Activated naive CD4-positive, alpha-beta T cell treated with anti-CD3 and anti-CD28 coated beads, Interleukin-2, amount 10 ng/mL, durations not matched to agents 7 days and 5 days (primary cell): ENCODE data around the gene MDGA2.
"Not testable (repeated sequence)": the region's sequence is repeated elsewhere in the genome, so short reads cannot be mapped to it uniquely, and the experiment has no call there.

ENCODE experiments used
- CTCF ChIA-PET: fragments of 350-600 bp; sonication (Branson Sonifier 250); formaldehyde crosslinking; loops from one replicate; lab custom pipeline; 2021; ENCODE audit warnings: antibody characterized with exemption; lab: Charles Lee
- DNase-seq: peaks from one replicate; pipeline ENCODE4 v3.0.0-alpha.2; 2020
- H3K27ac Mint-ChIP-seq: one replicate; pipeline ENCODE4 v1.8.0; 2021; ENCODE audit warnings: mild to moderate bottlenecking, moderate library complexity, mixed read lengths
- H3K27me3 Mint-ChIP-seq: one replicate; pipeline ENCODE4 v1.8.0; 2021; ENCODE audit warnings: mild to moderate bottlenecking, mixed read lengths
- H3K36me3 Mint-ChIP-seq: one replicate; pipeline ENCODE4 v1.8.0; 2021; ENCODE audit warnings: mixed read lengths
- H3K4me1 Mint-ChIP-seq: one replicate; pipeline ENCODE4 v1.8.0; 2021; ENCODE audit warnings: mixed read lengths
- H3K4me3 Mint-ChIP-seq: one replicate; pipeline ENCODE4 v1.8.0; 2021; ENCODE audit warnings: mild to moderate bottlenecking, moderate library complexity, mixed read lengths
- H3K9me3 Mint-ChIP-seq: one replicate; pipeline ENCODE4 v1.8.0; 2021; ENCODE audit warnings: mixed read lengths

The MDGA2 gene

DNA sequence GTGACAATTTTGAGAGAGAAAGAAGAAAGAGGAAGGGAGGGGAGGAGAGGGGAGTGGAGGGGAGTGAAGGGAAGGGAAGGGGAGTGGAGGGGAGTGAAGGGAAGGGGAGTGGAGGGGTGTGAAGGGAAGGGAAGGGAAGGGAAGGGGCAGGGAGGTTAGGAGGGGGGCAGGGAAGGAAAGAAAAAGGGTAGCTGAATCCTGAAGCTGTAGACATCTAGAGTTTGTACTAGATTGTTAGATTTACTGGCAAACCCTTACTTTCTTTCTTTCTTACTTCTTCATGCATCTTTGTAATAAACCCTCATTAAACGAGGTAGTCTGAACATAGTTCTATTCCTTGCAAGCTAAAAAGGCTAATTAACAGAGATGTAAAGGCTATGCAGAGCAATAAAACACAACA, 378.0 kb downstream of the MDGA2 start:
- no peak overlapping the region for H3K27ac Mint-ChIP-seq
- H3K4me1 Mint-ChIP-seq = no peaks in the 10 kb centered on the region
- CTCF ChIA-PET = no interaction called here
- H3K36me3 Mint-ChIP-seq = no peaks in the 10 kb centered on the region
- no peaks in the 10 kb centered on the region for H3K9me3 Mint-ChIP-seq
- H3K4me3 Mint-ChIP-seq = no peak overlapping the region
- H3K27me3 Mint-ChIP-seq = no peaks in the 10 kb centered on the region
- no peak for DNase-seq

GRCh38 chr14:47284283-47284682, 391.1 kb downstream of the MDGA2 start:
- H3K4me3 Mint-ChIP-seq = no peak overlapping the region
- DNase-seq = no peak
- H3K27me3 Mint-ChIP-seq = no peaks in the 10 kb centered on the region
- CTCF ChIA-PET = no interaction called here
- no peak overlapping the region for H3K27ac Mint-ChIP-seq
- H3K9me3 Mint-ChIP-seq = no peaks in the 10 kb centered on the region
- H3K4me1 Mint-ChIP-seq = no peaks in the 10 kb centered on the region
- H3K36me3 Mint-ChIP-seq = no peaks in the 10 kb centered on the region

GRCh38 chr14:47281761-47282160, 393.6 kb downstream of the MDGA2 start:
- H3K27ac Mint-ChIP-seq, CTCF ChIA-PET, DNase-seq, H3K9me3 Mint-ChIP-seq, H3K36me3 Mint-ChIP-seq, H3K27me3 Mint-ChIP-seq, H3K4me1 Mint-ChIP-seq, H3K4me3 Mint-ChIP-seq: not testable (repeated sequence)

GRCh38 chr14:47278233-47278842, 397.1 kb downstream of the MDGA2 start:
- CTCF ChIA-PET = no interaction called here

GRCh38 chr14:47277703-47278102, 397.7 kb downstream of the MDGA2 start:
- CTCF ChIA-PET = no interaction called here

More at GRCh38 chr14:47278233-47278842, 397.1 kb downstream of the MDGA2 start:
- H3K27me3 Mint-ChIP-seq = no peaks in the 10 kb centered on the region
- H3K9me3 Mint-ChIP-seq = no peaks in the 10 kb centered on the region
- peak; percentile 51 for DNase-seq
- H3K4me3 Mint-ChIP-seq = no peak overlapping the region
- no peak overlapping the region for H3K27ac Mint-ChIP-seq
- no peaks in the 10 kb centered on the region for H3K4me1 Mint-ChIP-seq
- no peaks in the 10 kb centered on the region for H3K36me3 Mint-ChIP-seq

GRCh38 chr14:47276931-47277330, 398.5 kb downstream of the MDGA2 start:
- Mint-ChIP-seq H3K9me3 (no peaks in the 10 kb centered on the region), H3K4me3 (no peak overlapping the region), H3K27me3 (no peaks in the 10 kb centered on the region), H3K27ac (no peak overlapping the region), H3K36me3 (no peaks in the 10 kb centered on the region), H3K4me1 (no peaks in the 10 kb centered on the region)
- no peak for DNase-seq
- CTCF ChIA-PET = no interaction called here

More at GRCh38 chr14:47277703-47278102, 397.7 kb downstream of the MDGA2 start:
- Mint-ChIP-seq H3K36me3 (no peaks in the 10 kb centered on the region), H3K4me1 (no peaks in the 10 kb centered on the region), H3K27ac (no peak overlapping the region), H3K4me3 (no peak overlapping the region), H3K27me3 (no peaks in the 10 kb centered on the region), H3K9me3 (no peaks in the 10 kb centered on the region)
- no peak for DNase-seq

DNA sequence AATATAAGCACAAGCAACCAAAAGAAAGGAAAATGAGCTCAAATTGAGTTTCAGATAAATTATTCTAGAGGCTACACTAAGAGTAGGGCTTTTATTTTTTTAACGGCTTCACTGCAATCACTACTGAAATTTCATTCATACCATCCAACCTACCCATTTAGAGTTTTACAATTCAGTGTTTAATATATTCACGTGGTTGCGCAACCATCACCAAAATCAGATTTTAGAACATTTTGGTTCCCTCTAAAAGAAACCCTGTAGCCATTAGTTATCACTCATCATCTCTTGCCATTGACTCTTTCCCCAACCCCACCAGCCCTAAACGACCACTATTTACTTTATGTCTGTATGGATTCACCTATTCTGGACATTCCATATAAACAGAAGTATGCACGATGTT, 401.5 kb downstream of the MDGA2 start:
- Mint-ChIP-seq H3K27ac (no peak overlapping the region), H3K4me1 (no peaks in the 10 kb centered on the region), H3K36me3 (no peaks in the 10 kb centered on the region), H3K27me3 (no peaks in the 10 kb centered on the region), H3K4me3 (no peak overlapping the region), H3K9me3 (peaks cover 2% of the 10 kb centered on the region)
- DNase-seq = no peak
- CTCF ChIA-PET = no interaction called here

- Mint-ChIP-seq H3K36me3 (no peaks in the 10 kb centered on the region), H3K27ac (no peak overlapping the region), H3K4me1 (no peaks in the 10 kb centered on the region), H3K4me3 (no peak overlapping the region), H3K9me3 (peaks cover 3% of the 10 kb centered on the region), H3K27me3 (no peaks in the 10 kb centered on the region)
- CTCF ChIA-PET = no interaction called here
- no peak for DNase-seq
Observed at GRCh38 chr14:47270715-47271114, 404.7 kb downstream of the MDGA2 start.

DNA sequence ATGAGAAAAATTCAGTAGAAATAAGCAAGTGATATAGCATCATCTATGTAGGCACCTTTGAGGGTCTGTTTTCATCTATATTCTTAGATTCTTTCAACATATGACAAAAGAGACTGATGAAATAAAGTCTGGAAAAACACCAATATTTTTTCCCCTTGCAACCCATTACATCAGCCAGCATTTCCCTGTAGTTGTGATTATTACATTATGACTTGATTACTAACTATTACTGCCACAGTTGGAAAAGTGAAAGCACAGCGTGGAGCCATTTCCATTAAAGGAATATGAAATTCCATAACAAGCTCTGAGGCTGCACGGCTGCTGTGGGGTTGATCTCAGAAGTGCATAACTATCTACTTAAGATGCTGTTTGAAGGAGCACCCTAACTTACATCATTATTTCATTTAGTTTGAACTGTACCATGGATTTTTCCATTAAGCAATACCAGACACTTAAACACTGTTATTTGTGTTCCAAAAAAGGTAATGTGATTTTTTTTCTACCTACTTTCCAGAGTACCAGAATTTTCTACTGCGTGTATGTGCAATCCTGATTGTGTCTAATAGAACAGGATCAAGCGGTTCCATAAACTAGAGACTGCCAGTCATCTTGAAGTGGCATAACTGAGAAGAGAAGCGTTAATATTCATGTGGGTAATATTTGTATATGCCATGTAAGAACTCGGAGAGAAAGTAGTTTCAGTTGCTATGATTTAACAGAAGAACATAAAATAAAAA, 405.5 kb downstream of the MDGA2 start:
- no peaks in the 10 kb centered on the region for H3K4me1 Mint-ChIP-seq
- peaks cover 3% of the 10 kb centered on the region for H3K9me3 Mint-ChIP-seq
- CTCF ChIA-PET = no interaction called here
- H3K4me3 Mint-ChIP-seq = no peak overlapping the region
- DNase-seq = no peak
- H3K36me3 Mint-ChIP-seq = no peaks in the 10 kb centered on the region
- no peaks in the 10 kb centered on the region for H3K27me3 Mint-ChIP-seq
- H3K27ac Mint-ChIP-seq = no peak overlapping the region

- no peaks in the 10 kb centered on the region for H3K27me3 Mint-ChIP-seq
- CTCF ChIA-PET = no interaction called here
- no peaks in the 10 kb centered on the region for H3K4me1 Mint-ChIP-seq
- H3K27ac Mint-ChIP-seq = no peak overlapping the region
- H3K36me3 Mint-ChIP-seq = no peaks in the 10 kb centered on the region
- no peak overlapping the region for H3K4me3 Mint-ChIP-seq
- no peak for DNase-seq
- peaks cover 1% of the 10 kb centered on the region for H3K9me3 Mint-ChIP-seq
Observed at GRCh38 chr14:47264842-47265241, 410.6 kb downstream of the MDGA2 start.

- no peak overlapping the region for H3K4me3 Mint-ChIP-seq
- CTCF ChIA-PET = no interaction called here
- no peaks in the 10 kb centered on the region for H3K27me3 Mint-ChIP-seq
- no peaks in the 10 kb centered on the region for H3K4me1 Mint-ChIP-seq
- no peaks in the 10 kb centered on the region for H3K36me3 Mint-ChIP-seq
- peaks cover 4% of the 10 kb centered on the region for H3K9me3 Mint-ChIP-seq
- DNase-seq = no peak
- no peak overlapping the region for H3K27ac Mint-ChIP-seq
Observed at GRCh38 chr14:47262801-47263200, 412.6 kb downstream of the MDGA2 start.

DNA sequence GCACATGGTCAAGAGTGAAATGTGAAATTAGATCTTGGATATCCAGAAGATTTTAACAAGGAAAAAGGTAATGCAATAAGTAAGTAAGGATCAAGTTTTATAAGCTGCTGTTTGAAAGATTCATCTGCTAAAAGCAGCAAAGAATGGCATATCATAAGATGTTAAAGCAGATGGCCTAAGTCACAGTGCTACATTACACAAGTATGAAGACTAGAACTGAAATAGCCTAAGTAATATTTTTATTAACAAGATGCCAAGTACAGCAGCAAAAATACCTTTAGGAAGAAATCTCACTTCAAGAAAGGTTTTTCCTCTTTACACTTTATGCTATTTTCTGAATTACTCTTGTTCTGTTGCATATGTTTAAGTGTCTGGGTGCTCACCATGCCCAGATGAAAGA, 414.1 kb downstream of the MDGA2 start:
- Mint-ChIP-seq H3K9me3 (peaks cover 4% of the 10 kb centered on the region), H3K4me1 (no peaks in the 10 kb centered on the region), H3K36me3 (no peaks in the 10 kb centered on the region), H3K27ac (no peak overlapping the region), H3K27me3 (no peaks in the 10 kb centered on the region), H3K4me3 (no peak overlapping the region)
- CTCF ChIA-PET = no interaction called here
- DNase-seq = no peak

GRCh38 chr14:47259796-47260195, 415.6 kb downstream of the MDGA2 start:
- DNase-seq = no peak
- Mint-ChIP-seq H3K27me3 (no peaks in the 10 kb centered on the region), H3K36me3 (no peaks in the 10 kb centered on the region), H3K4me1 (no peaks in the 10 kb centered on the region), H3K9me3 (peaks cover 13% of the 10 kb centered on the region), H3K4me3 (no peak overlapping the region), H3K27ac (no peak overlapping the region)
- CTCF ChIA-PET = no interaction called here

DNA sequence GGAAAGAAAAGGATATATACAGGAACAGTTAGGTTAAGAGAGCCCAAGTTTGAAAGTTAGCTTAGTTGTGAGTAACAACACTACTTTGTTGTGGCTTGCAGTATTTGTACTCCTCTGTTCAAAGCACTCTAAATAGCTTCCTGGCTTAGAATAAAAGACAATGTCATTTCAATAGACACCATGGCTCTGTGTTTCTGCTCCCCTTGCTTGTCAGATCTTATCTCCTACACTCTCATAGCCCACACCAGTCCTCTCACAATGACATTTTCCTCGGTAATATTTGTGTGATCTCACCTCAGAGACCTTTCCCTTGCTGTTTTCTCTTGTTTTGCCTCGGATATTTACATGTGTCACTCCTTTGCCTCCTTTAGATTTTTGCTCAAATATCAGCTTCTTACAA, 418.4 kb downstream of the MDGA2 start:
- H3K4me3 Mint-ChIP-seq = no peak overlapping the region
- peaks cover 23% of the 10 kb centered on the region for H3K9me3 Mint-ChIP-seq
- no peak for DNase-seq
- no peaks in the 10 kb centered on the region for H3K27me3 Mint-ChIP-seq
- H3K27ac Mint-ChIP-seq = no peak overlapping the region
- H3K4me1 Mint-ChIP-seq = no peaks in the 10 kb centered on the region
- no peaks in the 10 kb centered on the region for H3K36me3 Mint-ChIP-seq
- CTCF ChIA-PET = no interaction called here

GRCh38 chr14:47252802-47253201, 422.6 kb downstream of the MDGA2 start:
- CTCF ChIA-PET = no interaction called here
- peaks cover 23% of the 10 kb centered on the region for H3K9me3 Mint-ChIP-seq
- no peaks in the 10 kb centered on the region for H3K36me3 Mint-ChIP-seq
- no peaks in the 10 kb centered on the region for H3K27me3 Mint-ChIP-seq
- DNase-seq = no peak
- no peaks in the 10 kb centered on the region for H3K4me1 Mint-ChIP-seq
- H3K4me3 Mint-ChIP-seq = no peak overlapping the region
- H3K27ac Mint-ChIP-seq = no peak overlapping the region
